Measurements from ENCODE around the gene TBC1D3E.
"Not testable (repeated sequence)": the region's sequence is repeated elsewhere in the genome, so short reads cannot be mapped to it uniquely, and the experiment has no call there.

TBC1D3E gene

DNA sequence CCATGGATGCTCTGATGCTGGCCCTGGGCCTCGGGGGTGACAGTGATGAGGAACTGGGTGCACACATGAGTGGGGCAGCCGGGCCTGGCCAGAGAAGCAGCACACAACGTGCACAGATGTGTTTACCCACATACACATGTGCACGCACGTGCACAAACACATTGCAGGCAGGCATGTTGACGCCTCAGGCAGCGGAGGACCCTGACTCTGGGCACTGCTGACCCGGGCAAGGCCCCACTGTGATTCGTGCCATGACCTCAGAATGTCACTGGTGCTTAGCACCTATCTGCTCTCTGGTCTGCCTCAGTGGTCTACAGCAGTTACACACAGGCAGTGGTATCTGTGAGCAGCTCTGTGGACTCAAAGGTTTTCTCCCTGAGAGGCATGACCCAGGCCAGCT is at the start of gene TBC1D3E:
Gene TBC1D3E, plus strand, starts transcription at position 301 of the 400 bp plus-strand sequence. CDS start 1,545 bp downstream, outside the sequence.
- not testable (repeated sequence) for H3K4me2 ChIP-seq (ENCODE audit: low read length); H4K20me1 ChIP-seq (ENCODE audit: control insufficient read depth, insufficient read depth, low read depth, low read length); H3F3A ChIP-seq (ENCODE audit: control insufficient read depth, insufficient read depth); H3K79me2 ChIP-seq (ENCODE audit: control insufficient read depth, low read length); H3K4me3 ChIP-seq (ENCODE audit: low read length); H3K4me1 ChIP-seq (ENCODE audit: control insufficient read depth, low read length); H3K36me3 ChIP-seq (ENCODE audit: control insufficient read depth, low read length); H3K27me3 ChIP-seq (ENCODE audit: control insufficient read depth, low read length); H3K27ac ChIP-seq (ENCODE audit: low read depth, low read length); H3K9me3 ChIP-seq (ENCODE audit: control insufficient read depth, insufficient read depth, low read length); H3K9me2 ChIP-seq (replicated peaks; ENCODE audit: control insufficient read depth, low read length)

DNA sequence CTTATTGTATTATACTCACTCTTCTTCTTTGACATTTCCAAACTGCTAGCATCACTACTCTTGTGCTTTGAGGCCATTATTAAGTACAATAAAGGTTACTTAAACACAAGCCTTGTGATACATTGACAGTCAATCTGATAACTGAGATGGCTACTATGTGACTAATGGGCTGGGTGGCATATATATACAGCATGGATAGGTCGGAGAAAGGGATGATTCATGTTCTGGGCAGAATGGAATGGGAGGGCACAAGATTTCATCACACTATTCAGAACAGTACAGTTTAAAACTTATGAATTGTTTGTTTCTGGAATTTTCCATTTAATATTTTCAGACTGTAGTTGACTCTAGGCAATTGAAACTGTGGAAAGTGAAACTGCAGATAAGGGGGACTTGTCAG is 40.4 kb upstream of the TBC1D3E start:
- H3K9me2 ChIP-seq (replicated peaks; ENCODE audit: control insufficient read depth, low read length); H3F3A ChIP-seq (ENCODE audit: control insufficient read depth, insufficient read depth): not testable (repeated sequence)

DNA sequence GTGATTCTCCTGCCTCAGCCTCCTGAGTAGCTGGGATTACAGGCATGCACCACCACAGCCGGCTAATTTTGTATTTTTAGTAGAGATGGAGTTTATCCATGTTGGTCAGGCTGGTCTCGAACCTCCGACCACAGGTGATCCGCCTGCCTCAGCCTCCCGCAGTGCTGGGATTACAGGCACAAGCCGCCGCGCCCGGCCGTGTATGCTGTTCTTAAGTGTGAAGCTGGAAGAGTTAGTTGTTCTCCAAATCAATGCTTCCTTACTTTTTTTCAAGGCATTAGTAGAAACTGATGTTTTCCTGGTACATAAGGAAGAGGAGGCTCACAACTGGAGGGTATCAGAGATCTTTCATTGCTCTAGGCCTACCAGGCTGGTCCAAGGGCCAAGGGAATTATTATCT is 39.6 kb upstream of the TBC1D3E start:
- not testable (repeated sequence) for H4K20me1 ChIP-seq (ENCODE audit: control insufficient read depth, insufficient read depth, low read depth, low read length); H3K4me1 ChIP-seq (ENCODE audit: control insufficient read depth, low read length); H3F3A ChIP-seq (ENCODE audit: control insufficient read depth, insufficient read depth); H3K4me3 ChIP-seq (ENCODE audit: low read length); H3K27me3 ChIP-seq (ENCODE audit: control insufficient read depth, low read length); H3K9me2 ChIP-seq (replicated peaks; ENCODE audit: control insufficient read depth, low read length); H3K9me3 ChIP-seq (ENCODE audit: control insufficient read depth, insufficient read depth, low read length); H3K4me2 ChIP-seq (ENCODE audit: low read length); H3K79me2 ChIP-seq (ENCODE audit: control insufficient read depth, low read length); H3K27ac ChIP-seq (ENCODE audit: low read depth, low read length); H3K36me3 ChIP-seq (ENCODE audit: control insufficient read depth, low read length)

More for the DNA sequence above, 40.4 kb upstream of the TBC1D3E start:
- not testable (repeated sequence) for H3K27ac ChIP-seq (ENCODE audit: low read depth, low read length); H3K9me3 ChIP-seq (ENCODE audit: control insufficient read depth, insufficient read depth, low read length); H4K20me1 ChIP-seq (ENCODE audit: control insufficient read depth, insufficient read depth, low read depth, low read length); H3K4me3 ChIP-seq (ENCODE audit: low read length); H3K27me3 ChIP-seq (ENCODE audit: control insufficient read depth, low read length); H3K4me1 ChIP-seq (ENCODE audit: control insufficient read depth, low read length); H3K4me2 ChIP-seq (ENCODE audit: low read length); H3K36me3 ChIP-seq (ENCODE audit: control insufficient read depth, low read length); H3K79me2 ChIP-seq (ENCODE audit: control insufficient read depth, low read length)

DNA sequence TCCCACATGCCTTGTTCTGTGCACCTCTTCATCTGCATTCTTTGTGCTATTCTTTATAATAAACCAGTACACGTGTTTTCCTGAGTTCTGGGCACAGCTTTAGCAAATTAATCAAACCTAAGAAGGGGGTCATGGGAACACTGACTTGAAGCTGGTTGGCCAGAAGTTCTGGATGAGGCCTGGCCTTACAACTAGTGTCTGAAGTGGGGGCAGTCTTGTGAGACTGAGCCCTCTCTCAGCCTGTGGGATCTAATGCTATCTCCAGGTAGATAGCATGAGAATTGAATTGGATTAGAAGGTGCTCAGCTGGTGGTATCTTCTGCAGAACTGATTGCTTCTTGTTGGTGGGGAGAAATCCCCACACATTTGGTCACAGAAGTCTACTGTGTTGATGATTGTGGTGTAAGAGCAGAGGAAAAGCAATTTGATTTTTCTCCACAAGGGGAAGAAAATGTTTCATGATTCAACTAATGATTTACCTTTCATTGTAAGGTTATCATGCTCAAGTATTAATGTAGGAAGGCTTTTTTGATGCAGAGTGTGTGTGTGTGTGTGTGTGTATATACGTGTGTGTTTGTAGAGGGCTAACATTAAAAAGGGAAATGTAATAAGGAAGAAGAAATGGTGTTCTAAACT is 33.6 kb upstream of the TBC1D3E start:
- not testable (repeated sequence) for H3F3A ChIP-seq (ENCODE audit: control insufficient read depth, insufficient read depth); H3K79me2 ChIP-seq (ENCODE audit: control insufficient read depth, low read length); H3K4me1 ChIP-seq (ENCODE audit: control insufficient read depth, low read length); H3K4me3 ChIP-seq (ENCODE audit: low read length); H3K9me3 ChIP-seq (ENCODE audit: control insufficient read depth, insufficient read depth, low read length); H3K27me3 ChIP-seq (ENCODE audit: control insufficient read depth, low read length); H3K27ac ChIP-seq (ENCODE audit: low read depth, low read length); H3K4me2 ChIP-seq (ENCODE audit: low read length); H4K20me1 ChIP-seq (ENCODE audit: control insufficient read depth, insufficient read depth, low read depth, low read length); H3K9me2 ChIP-seq (replicated peaks; ENCODE audit: control insufficient read depth, low read length); H3K36me3 ChIP-seq (ENCODE audit: control insufficient read depth, low read length)

DNA sequence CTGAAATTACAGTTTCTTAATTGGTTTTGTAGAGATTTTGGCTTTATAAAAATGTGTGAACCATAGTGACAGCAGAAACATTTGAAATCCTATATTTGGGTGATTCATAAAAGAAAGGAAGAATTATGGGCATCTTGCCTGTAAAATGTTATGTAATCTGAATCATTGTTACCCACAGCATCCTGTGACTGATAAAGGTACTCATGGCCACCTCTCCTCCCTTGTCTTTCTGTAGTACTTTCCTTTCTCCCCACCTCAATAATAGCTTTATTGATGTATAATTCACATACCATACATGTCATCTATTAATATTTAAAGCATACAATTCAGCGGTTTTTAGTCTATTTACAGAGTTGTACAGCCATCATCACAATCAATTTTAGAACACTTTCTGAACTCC is 28.5 kb upstream of the TBC1D3E start:
- H4K20me1 ChIP-seq (ENCODE audit: control insufficient read depth, insufficient read depth, low read depth, low read length); H3K36me3 ChIP-seq (ENCODE audit: control insufficient read depth, low read length); H3K79me2 ChIP-seq (ENCODE audit: control insufficient read depth, low read length); H3K27me3 ChIP-seq (ENCODE audit: control insufficient read depth, low read length); H3F3A ChIP-seq (ENCODE audit: control insufficient read depth, insufficient read depth); H3K4me2 ChIP-seq (ENCODE audit: low read length); H3K4me1 ChIP-seq (ENCODE audit: control insufficient read depth, low read length); H3K4me3 ChIP-seq (ENCODE audit: low read length); H3K9me2 ChIP-seq (replicated peaks; ENCODE audit: control insufficient read depth, low read length); H3K9me3 ChIP-seq (ENCODE audit: control insufficient read depth, insufficient read depth, low read length); H3K27ac ChIP-seq (ENCODE audit: low read depth, low read length): not testable (repeated sequence)

DNA sequence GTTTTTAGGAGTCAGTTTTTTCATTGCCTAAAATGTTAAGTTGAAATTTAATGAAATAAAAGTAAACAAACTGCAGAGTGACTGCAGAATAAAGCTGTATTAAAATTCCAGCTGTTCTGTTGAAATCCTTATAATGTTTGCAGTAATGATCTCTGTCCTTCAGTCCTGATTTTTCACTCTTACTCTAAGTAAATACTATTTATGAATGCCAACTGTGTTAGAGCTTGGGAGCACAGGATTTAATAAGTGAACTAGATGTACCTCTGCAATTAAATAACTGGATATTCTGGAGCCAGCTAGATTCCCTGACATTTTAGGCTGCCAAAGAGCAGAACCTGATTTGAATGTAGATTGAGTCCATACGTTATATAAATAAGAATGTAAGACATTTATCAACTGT is 7.9 kb upstream of the TBC1D3E start:
- not testable (repeated sequence) for H3K9me3 ChIP-seq (ENCODE audit: control insufficient read depth, insufficient read depth, low read length); H3K9me2 ChIP-seq (replicated peaks; ENCODE audit: control insufficient read depth, low read length); H3K27me3 ChIP-seq (ENCODE audit: control insufficient read depth, low read length); H3F3A ChIP-seq (ENCODE audit: control insufficient read depth, insufficient read depth); H4K20me1 ChIP-seq (ENCODE audit: control insufficient read depth, insufficient read depth, low read depth, low read length); H3K4me1 ChIP-seq (ENCODE audit: control insufficient read depth, low read length); H3K36me3 ChIP-seq (ENCODE audit: control insufficient read depth, low read length); H3K27ac ChIP-seq (ENCODE audit: low read depth, low read length); H3K4me2 ChIP-seq (ENCODE audit: low read length); H3K4me3 ChIP-seq (ENCODE audit: low read length); H3K79me2 ChIP-seq (ENCODE audit: control insufficient read depth, low read length)

DNA sequence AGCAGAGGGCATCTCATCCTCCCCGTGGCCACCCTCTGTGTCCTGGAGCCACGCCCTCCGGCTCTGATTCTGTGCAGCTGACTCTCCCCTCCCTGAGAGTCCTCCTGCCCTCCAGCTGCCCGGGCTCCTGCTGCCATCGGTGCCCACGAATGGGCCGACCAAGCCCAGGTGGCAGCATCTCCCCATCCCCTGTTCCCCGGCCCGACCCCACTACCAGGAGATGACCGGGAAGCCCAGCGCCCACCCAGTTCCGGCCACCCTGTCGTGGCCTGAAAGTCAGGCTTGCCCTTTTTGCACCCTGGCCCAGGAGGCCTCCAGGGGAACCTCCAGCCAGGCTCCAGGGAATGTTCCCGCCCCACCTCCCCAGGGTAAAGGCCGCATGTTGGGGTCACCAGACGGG is 7.1 kb downstream of the TBC1D3E start:
- H3K4me1 ChIP-seq (ENCODE audit: control insufficient read depth, low read length); H3K36me3 ChIP-seq (ENCODE audit: control insufficient read depth, low read length); H3K4me2 ChIP-seq (ENCODE audit: low read length); H3K79me2 ChIP-seq (ENCODE audit: control insufficient read depth, low read length); H3F3A ChIP-seq (ENCODE audit: control insufficient read depth, insufficient read depth); H3K27ac ChIP-seq (ENCODE audit: low read depth, low read length); H3K4me3 ChIP-seq (ENCODE audit: low read length); H4K20me1 ChIP-seq (ENCODE audit: control insufficient read depth, insufficient read depth, low read depth, low read length); H3K27me3 ChIP-seq (ENCODE audit: control insufficient read depth, low read length); H3K9me3 ChIP-seq (ENCODE audit: control insufficient read depth, insufficient read depth, low read length); H3K9me2 ChIP-seq (replicated peaks; ENCODE audit: control insufficient read depth, low read length): not testable (repeated sequence)
